ENCODE measurements around the gene TBCD. TPM values are rescaled to one million over a fixed set of nuclear protein-coding genes. Genes with fewer than 3 reads are reported as not detected.

Gene TBCD
- total RNA-seq, 1 donor from 2014 or later = 207 TPM

GRCh38 chr17:82841921-82842596 lies 90.2 kb downstream of the TBCD start:
- H3K36me3 Mint-ChIP-seq (ENCODE audit: low read depth, unreplicated experiment) = peaks cover 25% of the 10 kb centered on the region
- TF ChIP-seq CTCF (IDR thresholded peaks at IDR 0.05; ENCODE audit: unreplicated experiment) = no peak
- peak overlapping the region; percentile 9 for H3K27ac Mint-ChIP-seq (ENCODE audit: unreplicated experiment)

GRCh38 chr17:82843904-82844680 lies 92.2 kb downstream of the TBCD start:
- TF ChIP-seq CTCF (IDR thresholded peaks at IDR 0.05; ENCODE audit: unreplicated experiment) = no peak
- H3K4me3 Mint-ChIP-seq (ENCODE audit: unreplicated experiment) = peak overlapping the region; percentile 79
- peak overlapping the region; percentile 86 for H3K27ac Mint-ChIP-seq (ENCODE audit: unreplicated experiment)
- H3K9me3 Mint-ChIP-seq (ENCODE audit: unreplicated experiment) = no peaks in the 10 kb centered on the region
- no peak for DNase-seq (ENCODE audit: low spot score)
- H3K4me1 Mint-ChIP-seq (ENCODE audit: unreplicated experiment) = peaks cover 41% of the 10 kb centered on the region
- peaks cover 11% of the 10 kb centered on the region for H3K27me3 Mint-ChIP-seq (ENCODE audit: unreplicated experiment)
- H3K36me3 Mint-ChIP-seq (ENCODE audit: low read depth, unreplicated experiment) = peaks cover 26% of the 10 kb centered on the region

More at GRCh38 chr17:82841921-82842596, 90.2 kb downstream of the TBCD start:
- Mint-ChIP-seq H3K4me3 (ENCODE audit: unreplicated experiment) (peak overlapping the region; percentile 52), H3K4me1 (ENCODE audit: unreplicated experiment) (peaks cover 47% of the 10 kb centered on the region), H3K27me3 (ENCODE audit: unreplicated experiment) (peaks cover 8% of the 10 kb centered on the region), H3K9me3 (ENCODE audit: unreplicated experiment) (no peaks in the 10 kb centered on the region)
- DNase-seq (ENCODE audit: low spot score) = no peak

DNA sequence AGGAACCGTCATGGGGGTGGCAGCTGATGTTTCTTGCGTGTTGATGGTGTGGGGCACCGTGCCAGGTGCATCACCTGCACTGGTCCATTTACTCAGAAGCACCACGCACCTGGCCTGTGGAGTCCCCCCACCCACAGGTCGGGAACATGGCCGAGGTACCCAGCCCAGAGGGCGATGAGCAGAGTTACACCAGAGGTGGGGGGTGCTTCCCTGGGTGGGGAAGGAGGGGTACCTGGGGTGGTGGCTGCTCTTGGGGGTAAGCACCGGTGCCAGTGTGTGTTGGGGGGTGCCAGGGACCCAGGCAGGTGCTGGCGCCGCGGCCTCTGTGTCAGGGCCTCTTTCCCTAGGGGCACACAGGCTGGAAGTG lies 92.9 kb downstream of the TBCD start:
- H3K4me3 Mint-ChIP-seq (ENCODE audit: unreplicated experiment) = no peak overlapping the region
- peaks cover 12% of the 10 kb centered on the region for H3K27me3 Mint-ChIP-seq (ENCODE audit: unreplicated experiment)
- no peak for TF ChIP-seq CTCF (IDR thresholded peaks at IDR 0.05; ENCODE audit: unreplicated experiment)
- H3K4me1 Mint-ChIP-seq (ENCODE audit: unreplicated experiment) = peaks cover 45% of the 10 kb centered on the region
- H3K9me3 Mint-ChIP-seq (ENCODE audit: unreplicated experiment) = no peaks in the 10 kb centered on the region
- no peak for DNase-seq (ENCODE audit: low spot score)
- H3K36me3 Mint-ChIP-seq (ENCODE audit: low read depth, unreplicated experiment) = peaks cover 30% of the 10 kb centered on the region
- peak overlapping the region; percentile 97 for H3K27ac Mint-ChIP-seq (ENCODE audit: unreplicated experiment)

DNA sequence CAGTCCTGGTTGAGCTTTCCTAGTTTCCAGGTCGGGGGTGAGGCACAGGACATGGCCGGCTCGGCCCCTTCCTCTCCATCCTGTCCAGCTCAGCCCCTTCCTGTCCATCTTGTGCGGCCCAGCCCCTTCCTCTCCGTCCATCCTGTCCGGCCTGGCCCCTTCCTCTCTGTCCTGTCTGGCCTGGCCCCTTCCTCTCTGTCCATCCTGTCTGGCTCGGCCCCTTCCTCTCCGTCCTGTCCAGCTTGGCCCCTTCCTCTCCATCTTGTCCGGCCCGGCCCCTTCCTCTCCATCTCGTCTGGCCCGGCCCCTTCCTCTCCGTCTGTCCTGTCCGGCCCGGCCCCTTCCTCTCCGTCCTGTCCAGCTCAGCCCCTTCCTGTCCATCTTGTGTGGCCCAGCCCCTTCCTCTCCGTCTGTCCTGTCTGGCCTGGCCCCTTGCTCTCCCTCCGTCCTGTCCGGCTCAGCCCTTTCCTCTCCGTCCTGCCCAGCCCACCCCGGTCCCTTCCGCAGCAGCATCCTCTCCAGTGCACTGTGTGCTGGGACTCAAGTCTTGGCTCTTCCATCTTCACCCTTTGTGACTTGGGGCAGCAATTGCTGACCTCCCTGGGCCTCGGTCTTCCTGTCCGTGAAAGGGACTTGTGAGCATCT lies 93.4 kb downstream of the TBCD start:
- peaks cover 43% of the 10 kb centered on the region for H3K4me1 Mint-ChIP-seq (ENCODE audit: unreplicated experiment)
- DNase-seq (ENCODE audit: low spot score) = peak; percentile 39
- H3K27me3 Mint-ChIP-seq (ENCODE audit: unreplicated experiment) = peaks cover 12% of the 10 kb centered on the region
- peak overlapping the region; percentile 97 for H3K27ac Mint-ChIP-seq (ENCODE audit: unreplicated experiment)
- peak overlapping the region; percentile 39 for H3K4me3 Mint-ChIP-seq (ENCODE audit: unreplicated experiment)
- H3K9me3 Mint-ChIP-seq (ENCODE audit: unreplicated experiment) = no peaks in the 10 kb centered on the region
- peaks cover 31% of the 10 kb centered on the region for H3K36me3 Mint-ChIP-seq (ENCODE audit: low read depth, unreplicated experiment)
- no peak for TF ChIP-seq CTCF (IDR thresholded peaks at IDR 0.05; ENCODE audit: unreplicated experiment)

Measured in endothelial cell (in vitro differentiated cells).